Activated CD8-positive, alpha-beta memory T cell treated with anti-CD3 and anti-CD28 coated beads for 4 hours (primary cell): ENCODE data around the gene BAHCC1.
"Not testable (repeated sequence)": the region's sequence is repeated elsewhere in the genome, so short reads cannot be mapped to it uniquely, and the experiment has no call there.

ENCODE experiments used
- DNase-seq, 2 donors: peaks; one replicate each; pipeline ENCODE4 v3.0.0-alpha.2; 2020; ENCODE audit warnings: low read depth in 2 of 2

The BAHCC1 gene

DNA sequence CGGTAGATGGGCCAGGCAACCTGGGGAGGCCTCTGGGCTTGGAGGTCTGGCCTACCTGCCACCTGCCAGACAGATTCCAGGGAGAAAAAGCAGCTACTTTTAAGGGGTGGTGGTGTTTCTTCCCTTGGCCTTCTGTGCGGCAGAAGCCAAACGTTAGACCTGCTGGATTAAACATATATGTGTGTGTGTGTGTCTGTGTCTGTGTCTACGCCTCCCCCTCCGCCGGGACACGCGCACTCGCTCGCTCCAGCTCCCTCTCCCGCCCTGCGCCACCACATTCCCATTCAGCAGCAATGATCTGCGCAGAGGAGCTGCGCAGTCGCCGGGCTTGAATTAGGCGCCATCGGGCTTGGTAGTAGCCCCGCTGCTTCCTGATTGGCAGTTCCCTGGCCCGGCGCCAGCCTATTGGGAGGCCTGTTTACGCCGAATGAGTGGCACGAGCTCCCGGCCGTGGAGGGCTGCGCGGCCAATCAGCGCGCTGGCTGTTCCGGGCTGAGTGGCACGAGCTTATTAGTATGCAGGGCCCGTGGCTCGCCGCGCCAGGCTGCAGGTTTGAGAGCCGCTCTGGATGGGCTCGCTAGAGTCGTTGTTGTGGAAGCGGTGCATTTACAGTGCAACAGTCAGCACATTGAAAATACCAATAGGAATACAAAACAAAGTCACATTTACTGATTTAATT is at the start of gene BAHCC1:
Gene BAHCC1 (plus strand): TSS at position 537 of the 679 bp plus-strand sequence. CDS start 4,283 bp downstream, outside the sequence.
- DNase-seq: peak; percentile 62 to 76

DNA sequence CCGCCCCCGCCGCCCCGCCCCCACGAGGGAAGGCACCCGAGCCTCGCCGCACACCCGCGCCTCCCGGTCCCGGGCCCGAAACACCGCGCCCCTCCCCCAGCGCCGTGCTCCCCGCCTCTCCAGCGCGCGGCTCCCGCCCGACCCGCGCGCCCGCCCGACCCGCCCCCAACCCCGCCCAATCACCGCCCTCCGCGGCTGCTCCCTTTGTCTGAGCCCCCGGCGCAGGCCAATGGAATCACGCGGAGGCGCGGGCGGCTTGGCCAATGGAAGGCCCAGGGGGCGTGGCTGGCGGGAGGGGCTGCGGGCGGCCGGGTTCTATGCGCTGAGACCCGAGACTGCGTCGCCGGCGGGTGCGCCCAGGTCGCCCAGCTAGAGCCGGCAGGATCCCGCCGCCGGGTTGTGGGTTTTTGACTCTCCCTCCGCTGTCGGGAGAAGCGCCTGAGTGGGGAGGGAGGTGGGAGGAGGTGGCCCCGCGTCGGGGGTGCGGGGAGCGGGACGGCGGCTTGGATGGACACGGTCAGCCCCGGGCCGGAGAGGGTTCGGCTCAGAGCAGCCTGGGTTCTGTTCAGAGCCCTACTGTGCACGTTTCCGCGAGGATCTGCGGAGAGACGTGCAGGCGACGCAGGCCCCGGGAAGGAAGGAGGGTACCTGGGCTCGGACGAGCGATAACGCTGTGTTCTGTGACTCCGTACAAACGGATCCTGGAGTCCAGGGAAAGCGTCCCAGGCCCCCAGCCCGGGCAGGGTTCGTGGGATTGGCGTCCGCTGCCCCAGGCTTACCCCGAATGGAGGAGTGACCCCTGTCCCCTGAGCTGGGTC is 49.0 kb upstream of the BAHCC1 start:
- DNase-seq: peak; percentile 86 to 88

DNA sequence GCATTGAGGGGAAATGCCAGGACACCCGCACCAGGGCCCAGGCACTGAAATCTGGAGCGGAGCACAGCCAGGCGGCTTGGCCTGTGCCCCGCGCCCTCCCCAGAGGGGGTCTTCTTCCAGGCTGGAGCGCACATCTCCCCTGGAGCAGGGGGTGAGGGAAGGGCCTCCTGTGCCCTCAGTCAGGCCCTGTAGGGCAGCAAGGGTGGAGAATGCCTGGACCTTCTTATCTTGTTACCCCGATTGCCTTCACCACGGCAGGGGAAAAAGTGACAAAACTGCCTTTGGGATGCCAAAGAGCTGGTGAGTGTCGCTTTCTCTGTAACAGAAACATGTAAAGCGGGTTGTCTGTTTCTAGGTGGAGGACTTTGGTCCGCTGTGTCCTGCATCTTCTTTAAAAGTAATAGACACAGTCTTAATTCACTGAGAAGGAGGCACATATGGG is 48.3 kb upstream of the BAHCC1 start:
- no peak for DNase-seq

DNA sequence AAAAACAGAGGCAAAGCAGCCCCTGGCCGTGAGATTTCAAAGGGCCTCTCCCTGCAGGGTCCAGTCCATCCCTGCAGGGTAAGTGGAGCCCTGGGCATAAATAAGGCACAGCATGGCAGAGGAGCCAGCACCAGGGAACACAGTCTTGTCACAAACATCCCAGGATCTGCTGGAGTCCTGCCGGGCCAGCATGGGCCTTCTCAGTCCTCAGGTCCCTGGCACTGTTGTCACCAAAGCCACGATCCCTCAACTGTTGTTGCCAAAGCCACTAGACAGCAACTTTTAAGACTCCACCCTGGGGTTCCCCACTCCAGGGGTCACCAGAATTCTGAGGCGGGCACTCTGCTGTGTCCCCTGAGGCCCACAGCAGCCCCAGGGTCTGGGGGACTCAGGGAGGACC is 47.8 kb upstream of the BAHCC1 start:
- no peak for DNase-seq

DNA sequence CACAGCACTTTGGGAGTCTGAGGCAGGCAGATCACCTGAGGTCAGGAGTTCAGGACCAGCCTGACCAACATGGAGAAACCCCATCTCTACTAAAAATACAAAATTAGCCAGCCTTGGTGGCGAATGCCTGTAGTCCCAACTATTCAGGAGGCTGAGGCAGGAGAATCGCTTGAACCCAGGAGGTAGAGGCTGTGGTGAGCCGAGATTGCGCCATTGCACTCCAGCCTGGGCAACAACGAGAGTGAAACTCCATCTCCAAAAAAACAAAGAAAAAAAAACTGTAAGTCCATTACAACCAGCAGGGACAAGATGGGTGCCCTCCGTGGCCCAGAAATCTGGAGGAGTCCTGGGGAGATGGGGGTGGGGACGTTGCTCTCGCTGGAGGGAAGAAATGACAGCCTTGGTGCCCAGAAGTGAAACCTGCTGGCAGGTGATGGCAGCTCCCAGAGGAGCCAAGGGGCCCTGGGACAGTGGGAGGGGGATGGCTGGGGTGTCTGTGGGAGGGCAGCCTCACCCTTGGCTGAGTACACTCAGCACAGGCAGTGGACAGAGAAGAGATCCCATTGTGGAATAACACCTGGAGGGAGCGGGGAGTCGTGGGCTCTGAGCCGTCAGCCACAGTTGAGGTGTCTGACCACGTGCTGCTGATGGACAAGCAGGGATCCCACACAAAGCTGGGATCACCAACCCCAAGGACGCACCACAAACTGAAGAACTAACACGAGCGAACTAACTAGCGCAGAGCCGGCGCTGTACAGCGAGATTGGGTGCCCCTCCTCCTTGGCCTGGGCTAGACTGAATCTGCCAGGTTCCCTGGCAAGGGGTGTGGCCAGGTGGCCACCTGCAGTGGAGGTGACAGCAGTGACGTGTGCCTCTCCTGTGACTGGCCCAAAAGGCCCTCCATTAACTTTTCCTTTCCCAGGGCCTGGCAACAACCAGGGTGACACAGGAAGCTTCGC is 46.9 kb upstream of the BAHCC1 start:
- no peak for DNase-seq

DNA sequence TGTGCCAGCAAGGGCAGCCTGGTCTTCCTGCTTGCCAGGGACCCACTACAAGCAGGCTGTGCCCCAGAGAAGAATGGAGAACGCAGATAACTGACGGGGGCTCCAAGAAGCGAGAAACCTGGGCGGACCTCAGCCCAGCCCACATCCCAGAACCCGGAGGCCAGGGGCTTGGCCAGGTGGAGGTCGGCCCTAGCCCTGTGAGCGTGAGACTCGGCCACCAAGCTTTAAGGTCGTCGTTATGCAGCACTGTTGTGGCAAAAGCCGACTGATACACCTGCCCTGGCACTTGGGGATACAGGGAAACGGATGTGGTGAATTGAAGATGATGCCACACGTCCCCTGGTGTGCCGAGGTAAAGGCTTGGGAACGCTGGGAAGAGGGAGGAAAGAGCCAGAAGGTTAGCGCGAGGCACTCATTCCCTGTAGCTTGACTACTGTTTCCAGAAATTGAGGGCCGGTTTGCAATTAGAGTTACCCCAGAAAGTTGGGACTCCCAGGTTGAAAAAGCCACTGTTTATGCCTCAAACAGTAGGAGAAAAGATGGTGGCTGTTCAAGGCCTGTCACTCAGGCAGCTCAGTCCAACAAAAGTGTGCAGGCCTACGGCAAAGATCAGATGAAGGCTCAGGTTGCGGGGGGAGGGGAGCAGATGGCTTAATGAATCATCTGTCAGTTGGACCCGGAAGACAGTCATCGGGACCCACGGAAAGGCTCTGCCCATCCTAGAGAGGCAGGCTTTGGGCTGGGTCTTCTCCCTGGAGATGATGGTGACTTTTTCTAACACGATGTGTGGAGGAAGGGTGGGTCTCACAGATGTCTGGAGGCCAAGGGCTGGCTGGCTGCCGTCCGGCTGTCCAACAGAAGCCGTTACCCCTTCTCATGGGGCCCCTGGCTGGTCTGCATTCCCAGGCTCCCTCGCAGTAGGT is 45.6 kb upstream of the BAHCC1 start:
- DNase-seq: no peak

DNA sequence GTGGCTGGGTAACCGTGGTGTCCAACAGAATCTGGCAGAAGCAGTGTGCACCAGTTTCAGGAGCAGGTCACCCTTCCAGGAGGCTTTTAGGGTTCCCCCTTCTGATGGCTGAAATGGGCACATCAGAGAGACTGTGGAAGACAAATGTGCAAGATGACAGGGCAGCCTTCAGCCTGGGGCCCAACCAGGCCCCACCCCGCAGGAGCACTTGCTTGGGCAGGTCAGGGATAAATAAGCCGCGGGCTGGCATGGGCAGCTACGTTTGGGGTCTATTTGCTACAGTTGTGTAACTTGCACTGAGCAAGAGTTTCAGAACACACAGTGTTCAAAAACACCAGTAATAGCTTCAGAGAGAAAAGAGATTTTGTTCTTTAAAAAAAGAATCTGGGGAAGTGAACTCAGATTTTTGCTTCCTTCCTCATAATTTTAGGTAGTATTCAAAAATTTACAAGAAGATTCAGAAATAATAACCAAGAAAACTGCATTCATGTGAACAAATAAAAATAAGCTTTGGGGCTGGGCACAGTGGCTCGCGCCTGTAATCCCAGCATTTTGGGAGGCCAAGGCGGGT is 44.9 kb upstream of the BAHCC1 start:
- no peak for DNase-seq

DNA sequence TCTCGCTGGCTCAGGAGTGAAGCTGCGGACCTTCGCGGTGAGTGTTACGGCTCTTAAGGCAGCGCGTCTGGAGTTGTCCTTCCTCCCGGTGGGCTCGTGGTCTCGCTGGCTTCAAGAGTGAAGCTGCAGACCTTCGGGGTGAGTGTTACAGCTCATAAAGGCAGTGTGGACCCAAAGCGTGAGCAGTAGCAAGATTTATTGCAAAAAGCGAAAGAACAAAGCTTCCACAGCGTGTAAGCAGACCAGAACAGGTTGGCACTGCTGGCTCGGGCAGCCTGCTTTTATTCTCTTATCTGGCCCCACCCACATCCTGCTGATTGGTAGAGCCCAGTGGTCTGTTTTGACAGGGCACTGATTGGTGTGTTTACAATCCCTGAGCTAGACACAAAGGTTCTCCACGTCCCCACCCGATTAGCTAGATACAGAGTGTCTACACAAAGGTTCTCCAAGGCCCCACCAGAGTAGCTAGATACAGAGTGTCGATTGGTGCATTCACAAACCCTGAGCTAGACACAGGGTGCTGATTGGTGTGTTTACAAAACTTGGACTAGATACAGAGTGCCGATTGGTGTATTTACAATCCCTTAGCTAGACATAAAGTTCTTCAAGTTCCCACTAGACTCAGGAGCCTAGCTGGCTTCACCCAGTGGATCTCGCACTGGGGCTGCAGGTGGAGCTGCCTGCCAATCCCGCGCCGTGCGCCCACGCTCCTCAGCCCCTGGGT is 43.8 kb upstream of the BAHCC1 start:
- DNase-seq: not testable (repeated sequence)

DNA sequence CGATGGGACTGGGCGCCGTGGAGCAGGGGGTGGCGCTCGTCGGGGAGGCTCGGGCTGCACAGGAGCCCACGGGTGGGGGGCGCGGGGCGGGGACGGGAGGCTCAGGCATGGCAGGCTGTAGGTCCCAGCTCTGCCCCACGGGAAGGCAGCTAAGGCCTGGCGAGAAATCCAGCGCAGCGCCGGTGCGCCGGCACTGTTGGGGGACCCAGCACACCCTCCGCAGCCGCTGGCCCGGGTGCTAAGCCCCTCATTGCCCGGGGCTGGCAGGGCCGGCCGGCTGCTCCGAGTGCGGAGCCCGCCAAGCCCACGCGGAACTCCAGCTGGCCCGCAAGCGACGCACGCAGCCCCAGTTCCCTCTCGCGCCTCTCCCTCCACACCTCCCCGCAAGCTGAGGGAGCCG is 43.2 kb upstream of the BAHCC1 start:
- not testable (repeated sequence) for DNase-seq

DNA sequence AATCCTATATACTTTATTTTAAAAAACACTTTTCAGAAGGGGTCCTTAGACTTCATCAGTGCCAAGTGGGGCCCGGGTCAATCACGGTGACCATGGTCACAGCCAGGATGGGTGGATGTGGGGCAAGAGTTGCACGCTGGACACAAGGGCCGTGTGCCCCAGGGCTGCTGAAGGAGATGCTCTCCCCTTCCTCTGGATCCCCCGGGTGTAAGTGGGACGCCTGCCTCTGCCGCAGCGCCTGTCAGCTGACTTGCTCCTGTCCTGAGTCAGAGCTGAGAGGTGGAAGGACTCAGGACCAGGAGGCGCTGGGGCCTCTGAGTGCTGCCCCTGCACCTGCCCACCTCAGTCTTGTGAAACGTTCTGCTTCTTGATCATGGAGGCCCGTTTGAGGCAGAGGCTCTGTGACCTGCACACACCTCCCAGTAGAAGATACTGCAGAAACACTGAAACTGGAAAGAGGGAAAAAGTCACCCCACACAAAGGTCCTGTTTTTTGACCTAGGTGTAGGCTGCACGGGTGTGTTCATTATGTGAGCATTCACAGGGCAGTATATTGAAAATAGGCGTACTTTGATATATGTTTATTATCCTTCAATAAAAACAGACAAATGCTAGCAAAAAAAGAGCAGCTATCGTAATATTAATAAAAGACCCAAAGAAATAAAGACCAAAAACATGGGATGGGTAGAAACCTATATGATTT is 40.9 kb upstream of the BAHCC1 start:
- no peak for DNase-seq

DNA sequence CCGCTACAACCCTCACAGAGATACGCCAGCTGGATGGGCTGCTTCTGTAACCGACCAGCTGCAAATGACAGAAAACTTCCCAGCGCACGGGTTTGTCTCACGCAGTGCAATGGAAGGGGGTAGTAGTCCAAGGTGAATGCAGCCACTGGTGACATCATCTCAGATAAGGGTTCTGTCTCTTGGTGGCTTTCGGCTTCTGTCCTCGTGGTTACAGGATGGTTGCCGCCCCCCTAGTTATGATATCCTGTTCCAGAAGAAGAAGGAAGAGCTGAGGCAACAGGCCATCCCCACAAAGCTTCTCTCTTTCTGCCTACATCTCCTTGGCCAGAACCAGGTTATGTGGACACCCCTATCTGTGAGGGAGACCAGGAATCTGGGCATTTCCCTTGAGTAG is 40.3 kb upstream of the BAHCC1 start:
- DNase-seq: no peak

DNA sequence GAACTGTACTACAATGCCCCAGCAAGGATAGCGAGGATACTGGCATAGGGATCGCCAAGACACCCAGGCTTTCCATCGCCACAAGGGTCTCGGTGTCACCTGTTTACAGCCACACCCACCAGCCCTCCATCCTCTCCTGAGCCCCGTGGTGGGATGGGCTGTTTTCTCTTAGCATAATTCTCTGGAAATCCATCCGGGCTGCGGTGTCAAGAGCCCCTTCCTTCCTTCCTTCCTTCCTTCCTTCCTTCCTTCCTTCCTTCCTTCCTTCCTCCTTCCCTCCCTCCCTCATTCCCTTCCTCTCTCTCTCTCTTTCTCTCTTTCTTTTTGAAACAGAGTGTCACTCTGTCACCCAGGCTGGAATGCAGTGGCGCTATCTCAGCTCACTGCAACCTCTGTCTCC is 36.0 kb upstream of the BAHCC1 start:
- no peak for DNase-seq

DNA sequence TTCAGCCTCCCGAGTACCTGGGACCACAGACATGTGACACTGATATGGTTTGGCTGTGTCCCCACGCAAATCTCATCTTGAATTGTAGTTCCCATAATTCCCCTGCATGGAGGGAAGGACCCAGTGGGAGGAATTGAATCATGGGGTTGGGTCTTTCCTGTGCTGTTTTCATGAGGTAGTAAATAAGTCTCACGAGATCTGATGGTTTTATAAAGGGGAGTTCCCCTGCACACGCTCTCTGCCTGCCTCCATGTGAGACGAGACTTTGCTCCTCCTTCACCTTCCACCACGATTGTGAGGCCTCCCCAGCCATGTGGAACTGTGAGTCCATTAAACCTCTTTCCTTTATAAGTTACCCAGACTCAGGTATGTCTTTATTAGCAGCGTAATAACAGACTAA is 33.3 kb upstream of the BAHCC1 start:
- DNase-seq: not testable (repeated sequence)

DNA sequence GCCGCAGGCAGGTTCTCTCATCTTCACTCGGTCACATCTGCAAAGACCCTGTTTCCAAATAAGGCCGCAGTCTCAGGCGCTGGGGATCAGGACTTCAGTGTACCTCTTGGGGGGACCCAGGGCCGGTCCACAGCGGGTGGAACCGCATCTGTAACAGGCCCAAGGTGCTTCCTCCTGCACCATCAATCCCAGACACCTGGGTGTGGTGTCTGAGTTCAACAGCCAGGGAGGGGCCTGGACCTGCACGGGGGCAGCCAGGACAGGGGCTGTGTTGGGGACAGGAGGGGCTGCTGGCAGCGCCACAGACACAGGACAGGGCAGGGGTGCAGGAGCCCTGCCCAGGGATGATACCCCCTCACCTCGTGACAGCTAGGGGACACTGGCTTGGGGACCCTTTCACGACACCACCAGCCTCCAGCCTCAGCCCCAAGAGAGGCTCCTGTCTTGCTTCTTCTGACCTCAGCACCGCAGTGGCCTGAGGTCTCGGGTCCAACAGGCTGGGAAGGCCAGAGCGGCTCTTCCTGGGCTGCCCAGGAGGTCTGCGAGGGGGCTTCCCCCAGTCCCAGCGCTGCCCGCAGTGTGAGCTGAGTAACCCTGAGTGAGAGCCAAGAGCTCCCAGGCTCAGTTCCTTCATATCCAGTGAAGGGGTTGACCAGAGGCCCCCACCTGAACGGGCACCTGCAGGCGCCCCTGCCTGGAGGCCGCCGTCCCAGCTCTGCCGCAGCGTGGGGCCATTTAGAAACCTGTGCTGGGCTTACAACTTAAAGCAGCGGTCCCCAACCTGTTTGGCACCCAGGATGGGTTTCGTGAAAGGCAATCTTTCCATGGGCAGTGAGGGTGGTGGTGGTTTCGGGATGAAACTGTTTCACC is 30.7 kb upstream of the BAHCC1 start:
- DNase-seq: no peak

DNA sequence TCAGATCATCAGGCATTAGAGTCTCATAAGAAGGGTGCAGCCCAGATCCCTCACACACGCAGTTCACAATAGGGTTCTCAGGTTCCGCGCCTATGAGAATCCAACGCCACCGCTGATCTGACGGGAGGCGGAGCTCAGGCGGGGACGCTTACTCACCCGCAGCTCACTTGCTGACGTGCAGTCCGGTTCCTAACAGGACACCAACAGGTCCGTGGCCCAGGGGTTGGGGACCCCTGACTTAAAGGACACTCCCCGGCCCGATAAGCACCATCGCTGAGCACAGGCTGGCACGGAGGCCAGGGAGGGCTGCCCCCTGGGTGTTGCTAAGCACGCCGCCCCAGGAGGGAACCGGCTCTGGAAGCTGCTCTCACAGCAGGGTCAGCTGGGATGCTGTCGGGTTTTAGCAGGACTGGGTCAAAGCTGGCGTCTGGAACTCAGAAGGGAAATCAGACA is 30.1 kb upstream of the BAHCC1 start:
- DNase-seq: no peak

DNA sequence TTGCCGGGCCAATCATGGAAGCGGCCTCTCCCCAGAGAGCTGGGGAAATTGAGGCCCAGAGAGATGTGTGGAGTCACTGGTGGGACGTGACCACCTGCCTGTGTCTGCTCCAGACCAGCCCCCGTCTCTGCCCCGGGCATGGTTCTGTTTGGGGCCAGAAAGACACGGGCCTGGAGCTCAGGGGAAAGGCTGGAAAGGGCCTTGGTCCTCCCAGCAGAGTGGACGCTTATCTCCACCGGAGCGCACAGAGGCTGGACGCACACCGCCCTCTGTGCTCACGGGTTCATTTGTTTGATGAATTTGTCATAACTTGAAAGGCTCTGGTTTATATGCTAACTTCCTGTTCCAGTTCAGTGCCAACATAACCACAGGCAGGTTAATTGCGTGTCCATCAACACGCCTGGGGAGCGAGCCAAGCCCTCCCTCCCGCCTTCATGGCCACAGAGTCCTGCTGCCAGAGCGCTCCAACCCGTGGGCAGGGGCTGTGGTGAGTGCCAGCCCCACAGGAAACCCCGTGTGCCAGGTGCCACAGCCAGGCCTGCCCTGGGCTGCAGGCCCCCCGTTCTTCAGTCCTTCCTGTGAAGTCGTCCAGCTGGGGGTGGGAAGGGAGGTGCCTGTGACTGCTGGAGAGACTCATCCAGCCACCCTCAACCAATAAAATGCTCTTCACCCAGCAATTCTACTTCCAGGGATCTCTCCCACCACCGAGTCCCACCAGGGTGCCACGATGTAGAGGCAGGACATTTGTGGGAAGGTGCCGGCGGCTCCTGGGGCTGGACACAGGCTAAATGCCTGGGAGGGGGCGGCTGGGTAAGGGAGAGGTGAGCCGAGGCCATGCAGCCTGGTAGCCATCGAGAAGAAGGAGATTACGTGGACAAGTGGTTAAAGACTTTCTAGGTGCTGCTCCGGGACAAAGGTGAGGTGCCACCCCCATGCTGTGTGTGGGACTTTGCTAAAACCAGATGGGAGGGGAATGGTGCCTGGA is 29.4 kb upstream of the BAHCC1 start:
- DNase-seq: no peak

DNA sequence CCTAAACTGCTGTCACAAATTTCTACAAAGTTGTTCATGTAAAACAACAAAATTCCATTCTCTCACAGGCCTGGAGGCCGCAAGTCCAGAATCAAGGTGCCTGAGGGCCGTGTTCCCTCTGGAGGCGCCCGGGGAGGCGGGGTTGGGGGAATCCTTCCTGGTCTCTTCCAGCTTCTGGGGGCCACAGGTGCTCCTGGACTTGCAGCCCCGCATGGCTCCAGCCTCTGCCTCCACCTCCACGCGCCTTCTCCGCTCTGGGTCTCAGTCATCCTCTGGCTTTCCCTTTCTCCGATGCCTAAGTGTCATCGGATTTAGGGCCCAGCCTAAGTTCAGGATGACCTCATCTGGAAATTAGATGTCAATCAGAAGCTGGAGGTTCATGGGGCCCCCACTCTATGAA is 28.6 kb upstream of the BAHCC1 start:
- DNase-seq: no peak
